GM04504 (cell line): ENCODE data around the gene MRPL57.
"Not testable (repeated sequence)": the region's sequence is repeated elsewhere in the genome, so short reads cannot be mapped to it uniquely, and the experiment has no call there.

Experiments
- DNase-seq: peaks from one replicate; pipeline ENCODE4 v3.0.0-alpha.2; 2012; ENCODE audit warnings: low read depth

Gene MRPL57

GRCh38 chr13:21197606-21198225, 21.3 kb downstream of the MRPL57 start:
- DNase-seq = not testable (repeated sequence)

GRCh38 chr13:21198391-21198790, 21.9 kb downstream of the MRPL57 start:
- DNase-seq = not testable (repeated sequence)

GRCh38 chr13:21201456-21202190, 25.2 kb downstream of the MRPL57 start:
- DNase-seq = not testable (repeated sequence)

- no peak for DNase-seq
Observed at GRCh38 chr13:21202767-21203531, 26.5 kb downstream of the MRPL57 start.

GRCh38 chr13:21208652-21209154, 32.2 kb downstream of the MRPL57 start:
- no peak for DNase-seq

- no peak for DNase-seq
Observed at GRCh38 chr13:21212138-21212775, 35.8 kb downstream of the MRPL57 start.

GRCh38 chr13:21215419-21215818, 39.0 kb downstream of the MRPL57 start:
- not testable (repeated sequence) for DNase-seq

GRCh38 chr13:21216332-21216731, 39.9 kb downstream of the MRPL57 start:
- no peak for DNase-seq

GRCh38 chr13:21218351-21219035, 42.0 kb downstream of the MRPL57 start:
- DNase-seq = no peak

GRCh38 chr13:21219036-21219381, 42.6 kb downstream of the MRPL57 start:
- DNase-seq = no peak

GRCh38 chr13:21219716-21220115, 43.3 kb downstream of the MRPL57 start:
- not testable (repeated sequence) for DNase-seq

GRCh38 chr13:21221268-21221667, 44.8 kb downstream of the MRPL57 start:
- DNase-seq = no peak

- DNase-seq = no peak
Observed at GRCh38 chr13:21225082-21225481, 48.6 kb downstream of the MRPL57 start.

- no peak for DNase-seq
Observed at GRCh38 chr13:21225841-21226581, 49.6 kb downstream of the MRPL57 start.

- DNase-seq = no peak
Observed at GRCh38 chr13:21227917-21228316, 51.5 kb downstream of the MRPL57 start.
